ENCODE data around the gene HMBS.

Gene HMBS

DNA sequence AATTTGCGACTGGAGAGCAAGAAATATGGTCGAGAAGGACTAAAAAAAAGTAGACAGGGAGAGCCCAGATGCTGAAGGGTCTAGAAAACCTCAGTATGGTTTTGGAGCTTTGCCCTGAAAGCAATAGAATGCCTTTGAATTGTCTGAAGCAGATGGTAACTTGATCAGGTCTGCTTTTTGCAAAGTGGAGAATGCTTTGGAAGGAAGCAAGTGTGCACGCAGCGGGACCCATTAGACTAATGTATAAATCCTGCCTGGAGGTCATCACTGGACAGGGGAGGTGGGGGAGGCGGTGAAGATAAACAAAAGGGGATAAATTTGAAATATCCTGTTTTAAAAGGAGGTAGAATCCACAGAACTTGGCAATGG, 35.9 kb downstream of the HMBS start (continued):
- TF ChIP-seq, protein P1, sequence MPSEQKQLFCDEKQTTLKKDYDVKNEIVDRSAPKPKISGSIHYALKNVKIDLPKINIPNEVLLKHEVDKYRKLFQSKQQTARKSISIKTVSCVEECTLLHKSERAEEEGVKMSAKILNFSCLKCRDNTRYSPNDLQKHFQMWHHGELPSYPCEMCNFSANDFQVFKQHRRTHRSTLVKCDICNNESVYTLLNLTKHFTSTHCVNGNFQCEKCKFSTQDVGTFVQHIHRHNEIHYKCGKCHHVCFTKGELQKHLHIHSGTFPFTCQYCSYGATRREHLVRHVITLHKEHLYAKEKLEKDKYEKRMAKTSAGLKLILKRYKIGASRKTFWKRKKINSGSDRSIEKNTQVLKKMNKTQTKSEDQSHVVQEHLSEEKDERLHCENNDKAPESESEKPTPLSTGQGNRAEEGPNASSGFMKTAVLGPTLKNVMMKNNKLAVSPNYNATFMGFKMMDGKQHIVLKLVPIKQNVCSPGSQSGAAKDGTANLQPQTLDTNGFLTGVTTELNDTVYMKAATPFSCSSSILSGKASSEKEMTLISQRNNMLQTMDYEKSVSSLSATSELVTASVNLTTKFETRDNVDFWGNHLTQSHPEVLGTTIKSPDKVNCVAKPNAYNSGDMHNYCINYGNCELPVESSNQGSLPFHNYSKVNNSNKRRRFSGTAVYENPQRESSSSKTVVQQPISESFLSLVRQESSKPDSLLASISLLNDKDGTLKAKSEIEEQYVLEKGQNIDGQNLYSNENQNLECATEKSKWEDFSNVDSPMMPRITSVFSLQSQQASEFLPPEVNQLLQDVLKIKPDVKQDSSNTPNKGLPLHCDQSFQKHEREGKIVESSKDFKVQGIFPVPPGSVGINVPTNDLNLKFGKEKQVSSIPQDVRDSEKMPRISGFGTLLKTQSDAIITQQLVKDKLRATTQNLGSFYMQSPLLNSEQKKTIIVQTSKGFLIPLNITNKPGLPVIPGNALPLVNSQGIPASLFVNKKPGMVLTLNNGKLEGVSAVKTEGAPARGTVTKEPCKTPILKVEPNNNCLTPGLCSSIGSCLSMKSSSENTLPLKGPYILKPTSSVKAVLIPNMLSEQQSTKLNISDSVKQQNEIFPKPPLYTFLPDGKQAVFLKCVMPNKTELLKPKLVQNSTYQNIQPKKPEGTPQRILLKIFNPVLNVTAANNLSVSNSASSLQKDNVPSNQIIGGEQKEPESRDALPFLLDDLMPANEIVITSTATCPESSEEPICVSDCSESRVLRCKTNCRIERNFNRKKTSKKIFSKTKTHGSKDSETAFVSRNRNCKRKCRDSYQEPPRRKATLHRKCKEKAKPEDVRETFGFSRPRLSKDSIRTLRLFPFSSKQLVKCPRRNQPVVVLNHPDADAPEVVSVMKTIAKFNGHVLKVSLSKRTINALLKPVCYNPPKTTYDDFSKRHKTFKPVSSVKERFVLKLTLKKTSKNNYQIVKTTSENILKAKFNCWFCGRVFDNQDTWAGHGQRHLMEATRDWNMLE (tag by site-specific recombination; conservative IDR thresholded peaks at IDR 0.05; ENCODE audit: low read depth), result no peak
- TF ChIP-seq ZNF629 (tag by site-specific recombination; IDR thresholded peaks at IDR 0.05) (peak; percentile 40; the same call in 1 of the 2 replicates), ZNF2 (tag by site-specific recombination; IDR thresholded peaks at IDR 0.05) (peak; percentile 67; the same call in 1 of the 2 replicates), ZBTB49 (tag by site-specific recombination; IDR thresholded peaks at IDR 0.05; ENCODE audit: low read depth) (no peak), ZNF138 (tag by site-specific recombination; IDR thresholded peaks at IDR 0.05; ENCODE audit: borderline replicate concordance) (no peak), ZNF571 (tag by site-specific recombination; IDR thresholded peaks at IDR 0.05) (no peak), ZNF777 (tag by site-specific recombination; IDR thresholded peaks at IDR 0.05; ENCODE audit: borderline replicate concordance) (no peak), KLF7 (tag by site-specific recombination; IDR thresholded peaks at IDR 0.05; ENCODE audit: borderline replicate concordance) (no peak), ZNF654 (tag by site-specific recombination; IDR thresholded peaks at IDR 0.05; ENCODE audit: low read depth) (no peak), ZNF341 (tag by site-specific recombination; IDR thresholded peaks at IDR 0.05; ENCODE audit: low read depth) (no peak), ZNF560 (tag by site-specific recombination; IDR thresholded peaks at IDR 0.05; ENCODE audit: borderline replicate concordance) (no peak), ZSCAN23 (tag by site-specific recombination; IDR thresholded peaks at IDR 0.05) (no peak), ZNF510 (tag by site-specific recombination; IDR thresholded peaks at IDR 0.05; ENCODE audit: insufficient replicate concordance) (no peak), ZNF600 (tag by site-specific recombination; IDR thresholded peaks at IDR 0.05) (peak; percentile 70), ZNF148 (tag by site-specific recombination; IDR thresholded peaks at IDR 0.05; ENCODE audit: borderline replicate concordance) (no peak), ZNF433 (tag by site-specific recombination; IDR thresholded peaks at IDR 0.05; ENCODE audit: low read depth) (no peak), GLIS2 (tag by site-specific recombination; IDR thresholded peaks at IDR 0.05) (no peak), ZNF132 (tag by site-specific recombination; IDR thresholded peaks at IDR 0.05; ENCODE audit: borderline replicate concordance) (no peak), WT1 (tag by site-specific recombination; IDR thresholded peaks at IDR 0.05) (peak; percentile 43; the same call in 1 of the 2 replicates), ZNF335 (tag by site-specific recombination; conservative IDR thresholded peaks at IDR 0.05) (no peak; the same call in none of the 2 replicates), ZBTB20 (tag by site-specific recombination; IDR thresholded peaks at IDR 0.05) (0 out of 2 replicates have a peak, but pooled peaks have one; percentile 16), ZNF274 (IDR thresholded peaks at IDR 0.05; ENCODE audit: low read length) (no peak), ZNF274 (tag by site-specific recombination; IDR thresholded peaks at IDR 0.05; ENCODE audit: borderline replicate concordance) (no peak), ZNF10 (tag by site-specific recombination; IDR thresholded peaks at IDR 0.05) (no peak), ZIC2 (tag by site-specific recombination; IDR thresholded peaks at IDR 0.05) (no peak), ZNF558 (tag by site-specific recombination; IDR thresholded peaks at IDR 0.05) (no peak), ZNF623 (tag by site-specific recombination; IDR thresholded peaks at IDR 0.05) (no peak), ZNF585B (tag by site-specific recombination; IDR thresholded peaks at IDR 0.05) (no peak)
- TF ChIP-seq, protein P2, sequence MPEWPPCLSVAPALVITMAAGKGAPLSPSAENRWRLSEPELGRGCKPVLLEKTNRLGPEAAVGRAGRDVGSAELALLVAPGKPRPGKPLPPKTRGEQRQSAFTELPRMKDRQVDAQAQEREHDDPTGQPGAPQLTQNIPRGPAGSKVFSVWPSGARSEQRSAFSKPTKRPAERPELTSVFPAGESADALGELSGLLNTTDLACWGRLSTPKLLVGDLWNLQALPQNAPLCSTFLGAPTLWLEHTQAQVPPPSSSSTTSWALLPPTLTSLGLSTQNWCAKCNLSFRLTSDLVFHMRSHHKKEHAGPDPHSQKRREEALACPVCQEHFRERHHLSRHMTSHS (tag by site-specific recombination; IDR thresholded peaks at IDR 0.05), result no peak
- TF ChIP-seq, protein P3, sequence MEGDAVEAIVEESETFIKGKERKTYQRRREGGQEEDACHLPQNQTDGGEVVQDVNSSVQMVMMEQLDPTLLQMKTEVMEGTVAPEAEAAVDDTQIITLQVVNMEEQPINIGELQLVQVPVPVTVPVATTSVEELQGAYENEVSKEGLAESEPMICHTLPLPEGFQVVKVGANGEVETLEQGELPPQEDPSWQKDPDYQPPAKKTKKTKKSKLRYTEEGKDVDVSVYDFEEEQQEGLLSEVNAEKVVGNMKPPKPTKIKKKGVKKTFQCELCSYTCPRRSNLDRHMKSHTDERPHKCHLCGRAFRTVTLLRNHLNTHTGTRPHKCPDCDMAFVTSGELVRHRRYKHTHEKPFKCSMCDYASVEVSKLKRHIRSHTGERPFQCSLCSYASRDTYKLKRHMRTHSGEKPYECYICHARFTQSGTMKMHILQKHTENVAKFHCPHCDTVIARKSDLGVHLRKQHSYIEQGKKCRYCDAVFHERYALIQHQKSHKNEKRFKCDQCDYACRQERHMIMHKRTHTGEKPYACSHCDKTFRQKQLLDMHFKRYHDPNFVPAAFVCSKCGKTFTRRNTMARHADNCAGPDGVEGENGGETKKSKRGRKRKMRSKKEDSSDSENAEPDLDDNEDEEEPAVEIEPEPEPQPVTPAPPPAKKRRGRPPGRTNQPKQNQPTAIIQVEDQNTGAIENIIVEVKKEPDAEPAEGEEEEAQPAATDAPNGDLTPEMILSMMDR (tag by site-specific recombination; IDR thresholded peaks at IDR 0.05), result no peak

Data from HEK293 (cell line).